ENCODE results near the gene BCAR3.

GRCh38 chr1:93667642-93668041, 14.0 kb downstream of the BCAR3 start:
- TF ChIP-seq CTCF (conservative IDR thresholded peaks at IDR 0.05; ENCODE audit: low read depth, low read length) (no peak), CEBPB (IDR thresholded peaks at IDR 0.05; ENCODE audit: low read depth, low read length) (no peak)

Data from IMR-90 (cell line).